SU-DHL-6 (cell line): ENCODE results near the gene SLC17A5.
"Not testable (repeated sequence)": the region's sequence is repeated elsewhere in the genome, so short reads cannot be mapped to it uniquely, and the experiment has no call there.

Source experiments
- H2AFZ ChIP-seq: fragments of 200-600 bp; sonication (generic); 2 replicates; pipeline ENCODE4 v1.6.1; 2014; ENCODE audit warnings: low read depth, mild to moderate bottlenecking, moderate library complexity, mixed read lengths, antibody characterized with exemption, low read length; ENCODE audit not compliant: severe bottlenecking
- H3F3A ChIP-seq: fragments of 200-600 bp; shearing (Covaris generic); 2 replicates; pipeline ENCODE4 v1.6.0; 2016; ENCODE audit warnings: antibody characterized with exemption, mild to moderate bottlenecking; ENCODE audit not compliant: insufficient read depth
- H3K27ac ChIP-seq: fragments of 200-600 bp; sonication (generic); 2 replicates; pipeline ENCODE4 v1.5.1; 2016; ENCODE audit warnings: low read depth, mild to moderate bottlenecking, low read length, moderate library complexity, mixed read lengths
- H3K27me3 ChIP-seq: fragments of 200-600 bp; sonication (generic), shearing (Covaris generic); 2 replicates; pipeline ENCODE4 v1.6.0; 2014; ENCODE audit warnings: mild to moderate bottlenecking, low read length
- H3K36me3 ChIP-seq: fragments of 200-600 bp; sonication (generic); 2 replicates; pipeline ENCODE4 v1.6.1; 2014; ENCODE audit warnings: mild to moderate bottlenecking, low read length, mixed read lengths
- H3K4me2 ChIP-seq: fragments of 300-600, 200-600 bp; shearing (Covaris generic), sonication (generic); 2 replicates; pipeline ENCODE4 v1.6.0; 2014; ENCODE audit warnings: low read length, low read depth, mild to moderate bottlenecking; ENCODE audit not compliant: poor library complexity, severe bottlenecking
- H3K4me3 ChIP-seq: fragments of 200-600 bp; sonication (generic); 2 replicates; pipeline ENCODE4 v1.5.1; 2014; ENCODE audit warnings: antibody characterized with exemption, low read length, mild to moderate bottlenecking, mixed read lengths; ENCODE audit not compliant: insufficient read depth, poor library complexity, severe bottlenecking
- H3K79me2 ChIP-seq: fragments of 200-600 bp; sonication (generic); 2 replicates; pipeline ENCODE4 v1.6.1; 2014; ENCODE audit warnings: mild to moderate bottlenecking, low read length, moderate library complexity; ENCODE audit not compliant: insufficient read depth
- H3K9ac ChIP-seq: fragments of 200-600 bp; sonication (generic); 2 replicates; pipeline ENCODE4 v1.7.0; 2014; ENCODE audit warnings: mild to moderate bottlenecking, low read length
- H3K9me2 ChIP-seq: fragments of 200-600 bp; sonication (generic); replicated peaks from 2 replicates; pipeline ENCODE4 v1.6.1; 2014; ENCODE audit warnings: low read length; ENCODE audit not compliant: insufficient read depth
- H3K9me3 ChIP-seq: fragments of 200-600 bp; sonication (generic); 2 replicates; pipeline ENCODE4 v1.6.1; 2014; ENCODE audit warnings: low read length, mixed read lengths; ENCODE audit not compliant: insufficient read depth
- H4K20me1 ChIP-seq: fragments of 200-600 bp; sonication (generic); 2 replicates; pipeline ENCODE4 v1.6.1; 2014; ENCODE audit warnings: low read depth, mild to moderate bottlenecking, antibody characterized with exemption, low read length, moderate library complexity, mixed read lengths
- CTCF ChIP-seq: fragments of 200-600 bp; sonication (generic); IDR thresholded peaks from one replicate; pipeline ENCODE4 v1.5.1; 2017; ENCODE audit warnings: antibody characterized with exemption, mild to moderate bottlenecking, low read length, moderate library complexity; ENCODE audit not compliant: insufficient read depth, poor library complexity, severe bottlenecking
- EZH2phosphoT487 ChIP-seq: fragments of 200-600 bp; sonication (generic), shearing (Covaris generic); conservative IDR thresholded peaks from 2 replicates; pipeline ENCODE4 v1.6.1; 2018; ENCODE audit warnings: mild to moderate bottlenecking, antibody characterized with exemption, low read length, moderate library complexity, mixed read lengths

The SLC17A5 gene

GRCh38 chr6:73688351-73688750, 34.6 kb upstream of the SLC17A5 start:
- Histone ChIP-seq H3K9me2 (no peaks in the 10 kb centered on the region), H3K4me2 (no peak overlapping the region), H2AFZ (no peak overlapping the region), H3K9ac (no peak overlapping the region), H3K36me3 (no peaks in the 10 kb centered on the region), H3K27me3 (no peaks in the 10 kb centered on the region), H3K79me2 (no peaks in the 10 kb centered on the region), H3F3A (no peaks in the 10 kb centered on the region), H4K20me1 (no peaks in the 10 kb centered on the region), H3K9me3 (no peaks in the 10 kb centered on the region), H3K4me3 (no peak overlapping the region), H3K27ac (no peak overlapping the region)
- TF ChIP-seq CTCF (no peak), EZH2phosphoT487 (no peak)

GRCh38 chr6:73683574-73683973, 29.8 kb upstream of the SLC17A5 start:
- not testable (repeated sequence) for H3K27me3 ChIP-seq, H3K9me3 ChIP-seq, H2AFZ ChIP-seq, H3K4me3 ChIP-seq, H3K9ac ChIP-seq, H4K20me1 ChIP-seq, H3F3A ChIP-seq, H3K9me2 ChIP-seq, H3K79me2 ChIP-seq, H3K27ac ChIP-seq, H3K4me2 ChIP-seq, H3K36me3 ChIP-seq

GRCh38 chr6:73680289-73680918, 26.6 kb upstream of the SLC17A5 start:
- Histone ChIP-seq H3K9me3 (no peaks in the 10 kb centered on the region), H3F3A (no peaks in the 10 kb centered on the region), H3K79me2 (no peaks in the 10 kb centered on the region), H3K4me3 (no peak overlapping the region), H4K20me1 (no peaks in the 10 kb centered on the region), H2AFZ (no peak overlapping the region), H3K27me3 (no peaks in the 10 kb centered on the region), H3K27ac (no peak overlapping the region), H3K9me2 (no peaks in the 10 kb centered on the region), H3K9ac (no peak overlapping the region), H3K4me2 (no peak overlapping the region), H3K36me3 (no peaks in the 10 kb centered on the region)
- TF ChIP-seq CTCF, result no peak
- no peak for TF ChIP-seq EZH2phosphoT487

GRCh38 chr6:73679846-73680245, 26.1 kb upstream of the SLC17A5 start:
- H3K9me2 ChIP-seq, H3K27ac ChIP-seq, H3K27me3 ChIP-seq, H3K9ac ChIP-seq, H3K9me3 ChIP-seq, H3K36me3 ChIP-seq, H2AFZ ChIP-seq, H3F3A ChIP-seq, H3K4me3 ChIP-seq, H3K4me2 ChIP-seq, H4K20me1 ChIP-seq, H3K79me2 ChIP-seq: not testable (repeated sequence)
